ENCODE measurements around the gene MYO18A.

GRCh38 chr17:29039764-29040598 lies 140.2 kb downstream of the MYO18A start:
- TF ChIP-seq CTCF (conservative IDR thresholded peaks at IDR 0.05) = no peak
- TF ChIP-seq ZFX (IDR thresholded peaks at IDR 0.05) = no peak

Data from C4-2B (cell line).